ENCODE measurements around the gene ENPP6.

DNA sequence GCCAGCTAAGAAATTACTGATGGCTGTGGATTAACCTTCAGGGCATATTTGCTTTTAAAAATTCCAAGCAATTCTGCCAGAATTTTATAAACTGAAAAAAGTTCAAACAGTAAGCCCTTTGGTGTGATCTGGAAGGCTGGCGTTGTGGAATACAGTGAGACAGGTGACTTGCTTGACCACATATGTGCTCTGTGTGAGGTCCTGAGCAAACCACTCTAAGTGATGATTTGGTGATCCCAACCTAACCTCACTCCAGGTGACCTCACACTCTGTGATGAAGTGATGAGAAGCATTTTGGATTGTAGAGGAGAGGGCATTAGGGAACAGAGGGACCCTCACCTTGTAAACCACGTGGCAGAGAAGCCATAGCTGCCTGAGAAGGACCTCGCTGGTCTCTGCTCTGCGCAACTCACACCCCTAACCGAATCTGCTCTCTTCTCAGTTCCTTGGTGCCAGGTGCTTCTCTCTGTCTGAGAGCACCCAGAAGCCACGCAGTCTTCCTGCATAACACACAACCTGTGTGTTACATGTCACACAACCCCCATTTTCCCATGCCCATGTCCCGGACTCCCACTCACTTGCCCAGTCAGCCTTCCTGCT is 106.3 kb downstream of the ENPP6 start:
- TF ChIP-seq GATA3 (IDR thresholded peaks at IDR 0.05; ENCODE audit: low read depth, low read length): no peak
- TF ChIP-seq GATA2 (IDR thresholded peaks at IDR 0.05; ENCODE audit: low read depth, low read length): no peak
